Esophagus mucosa (tissue), 1 donor: ENCODE measurements around the gene TALDO1. TPM values are rescaled to one million over a fixed set of nuclear protein-coding genes. Genes with fewer than 3 reads are reported as not detected.

ENCODE experiments used
- ATAC-seq: fragments of 200-7000 bp; cut with Tn5 transposase; one replicate; pipeline ENCODE4 v1.9.1; 2020
- total RNA-seq: library from RNA; stranded (reverse); gene quantifications from one replicate; pipeline ENCODE4 v1.2.4, GENCODE V29; 2023
- donor health status: DM: yes; HTN: yes; CAD: no.

TALDO1 gene
- total RNA-seq, 1 donor from 2014 or later = 263 TPM

DNA sequence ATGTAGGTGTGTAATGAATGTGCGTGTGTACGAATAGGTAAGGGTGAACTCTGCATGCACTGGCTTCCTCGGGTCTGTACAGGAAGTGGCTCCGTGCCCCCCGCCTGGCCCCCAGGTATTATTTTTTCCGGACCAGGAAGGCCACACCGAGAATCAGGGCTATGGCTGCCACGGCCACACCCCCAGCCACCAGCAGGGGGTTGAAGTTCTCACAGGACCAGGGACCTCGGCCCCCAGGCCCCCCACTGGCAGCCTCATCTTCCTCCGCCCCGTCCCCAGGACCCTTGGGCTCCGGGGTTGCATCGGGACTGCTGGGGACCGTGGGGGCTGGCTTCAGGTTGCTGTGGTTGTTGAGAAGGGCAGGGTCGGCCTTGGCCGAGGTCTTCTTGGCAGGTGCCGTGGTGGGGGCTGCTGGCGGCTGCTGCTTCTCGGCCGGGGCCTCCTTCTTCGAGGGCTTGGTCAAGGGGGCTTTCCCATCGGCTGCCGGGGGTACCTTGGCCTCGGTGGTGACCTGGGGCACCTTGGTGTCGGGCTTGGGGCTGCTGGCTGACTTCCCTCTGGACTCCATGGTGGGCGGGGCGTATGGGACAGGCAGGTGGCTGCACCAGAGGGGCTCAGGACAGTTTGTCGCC is 40.9 kb downstream of the TALDO1 start:
- ATAC-seq = no peak

DNA sequence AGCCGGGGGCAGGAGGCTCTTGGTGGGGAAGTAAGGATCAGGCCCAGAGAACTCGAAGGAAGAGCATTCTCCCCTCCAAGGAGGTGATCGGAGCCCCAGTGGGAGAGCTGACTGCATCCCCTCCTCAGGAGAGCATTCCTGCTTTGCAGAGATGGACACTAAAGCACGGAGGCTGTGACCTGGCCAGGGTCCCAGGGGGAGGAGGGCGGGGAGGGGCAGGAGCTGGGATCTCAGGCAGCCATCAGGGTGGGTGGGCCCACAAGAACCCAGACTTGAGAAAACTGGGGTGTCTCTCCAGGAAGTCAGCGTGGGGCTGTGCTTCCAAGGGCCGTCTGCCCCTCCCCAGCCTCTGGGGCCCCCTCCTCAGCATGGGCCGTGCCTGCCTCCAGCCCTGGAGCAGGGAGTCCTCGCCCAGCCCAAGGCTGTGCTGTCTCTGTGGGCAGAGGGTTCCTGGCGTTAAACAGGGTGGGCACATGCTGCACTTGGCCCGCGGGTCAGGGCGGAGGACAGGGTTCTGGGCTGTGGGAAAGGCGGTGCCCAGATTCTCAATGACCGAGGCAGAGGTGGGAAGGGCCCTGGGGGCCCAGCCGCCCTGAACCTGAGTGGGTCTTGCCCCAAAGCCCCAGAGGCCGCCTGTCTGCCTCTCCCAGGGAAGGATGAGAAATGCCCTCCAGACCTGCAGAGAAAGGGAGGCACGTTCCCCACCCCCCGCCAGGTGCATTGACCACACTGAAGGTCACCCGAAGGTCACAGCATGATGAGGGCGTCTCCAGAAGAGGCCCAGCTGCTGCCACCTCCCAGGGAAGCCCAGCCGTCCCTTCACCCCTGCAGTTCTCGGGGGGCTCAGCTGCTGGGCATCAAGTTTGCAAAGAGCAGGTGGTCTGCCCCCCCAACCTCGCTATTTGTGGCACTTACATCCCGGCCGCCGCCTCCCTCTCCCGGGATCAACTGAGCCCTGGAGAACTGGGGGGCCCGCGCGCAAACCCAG is 42.0 kb downstream of the TALDO1 start:
- no peak for ATAC-seq

DNA sequence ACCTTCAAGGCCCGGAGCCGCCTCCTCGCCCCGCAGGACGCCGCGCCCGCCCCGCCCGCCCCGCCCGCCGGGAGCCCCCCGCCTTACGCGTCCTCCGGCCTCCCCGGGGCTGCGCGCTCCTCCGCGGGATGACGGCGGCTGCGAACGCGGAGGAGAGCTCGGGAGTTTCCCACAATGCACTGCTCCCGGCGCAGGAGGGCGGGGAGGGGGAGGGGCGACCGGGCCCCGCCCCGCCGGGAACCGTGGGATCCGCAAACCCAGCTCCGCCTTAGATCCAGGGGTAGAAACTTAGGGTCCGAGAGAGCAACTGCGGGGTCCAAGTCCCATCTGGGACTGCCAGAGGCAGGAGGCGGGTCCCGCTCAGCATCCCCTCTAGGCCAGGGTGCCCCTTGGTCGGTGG is 42.7 kb downstream of the TALDO1 start, which contains the start of gene CEND1:
TSS of gene CEND1 (minus strand) at position 148 of the 400 bp plus-strand sequence. CDS start 1,514 bp downstream, outside the sequence.
- ATAC-seq = no peak

DNA sequence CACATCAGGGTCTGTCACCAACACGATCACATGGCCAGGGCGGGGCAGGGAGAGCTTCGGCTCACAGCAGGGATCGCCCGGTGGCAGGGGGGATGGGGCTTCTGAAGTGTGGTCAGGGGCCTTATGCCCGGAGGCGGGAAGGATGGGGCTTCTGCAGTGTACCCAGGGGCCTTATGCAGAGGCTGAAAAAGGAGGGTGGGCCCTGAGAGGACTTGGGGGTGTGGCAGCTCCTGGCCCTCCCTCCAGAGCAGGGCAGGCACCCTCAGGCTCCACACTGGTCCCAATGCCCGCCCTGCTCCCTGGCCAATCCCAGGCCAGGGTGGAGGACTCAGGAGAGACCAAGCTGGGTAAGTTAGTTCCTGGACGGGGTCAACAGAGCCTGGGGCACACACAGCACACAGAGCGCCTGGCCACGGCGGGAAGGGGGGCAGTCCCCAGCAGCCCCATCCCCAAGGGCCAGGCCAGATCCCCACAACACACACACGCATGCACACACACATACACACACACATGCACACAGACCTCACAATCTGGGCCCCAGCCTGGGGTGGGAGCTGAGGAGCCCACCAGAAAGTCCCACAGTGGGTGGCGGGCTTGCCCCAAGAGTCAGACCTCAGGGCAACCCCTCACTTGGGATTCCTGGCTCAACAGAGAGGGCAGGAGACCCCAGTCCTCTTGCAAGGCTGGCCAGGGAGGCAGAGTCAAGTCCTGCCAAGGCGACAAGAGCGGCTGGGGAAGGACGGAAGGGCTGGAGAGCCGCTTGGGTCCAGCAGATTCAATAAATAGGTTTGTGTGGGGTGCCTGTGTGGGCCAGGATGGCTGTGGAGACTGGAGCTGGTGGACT is 43.7 kb downstream of the TALDO1 start:
- no peak for ATAC-seq

DNA sequence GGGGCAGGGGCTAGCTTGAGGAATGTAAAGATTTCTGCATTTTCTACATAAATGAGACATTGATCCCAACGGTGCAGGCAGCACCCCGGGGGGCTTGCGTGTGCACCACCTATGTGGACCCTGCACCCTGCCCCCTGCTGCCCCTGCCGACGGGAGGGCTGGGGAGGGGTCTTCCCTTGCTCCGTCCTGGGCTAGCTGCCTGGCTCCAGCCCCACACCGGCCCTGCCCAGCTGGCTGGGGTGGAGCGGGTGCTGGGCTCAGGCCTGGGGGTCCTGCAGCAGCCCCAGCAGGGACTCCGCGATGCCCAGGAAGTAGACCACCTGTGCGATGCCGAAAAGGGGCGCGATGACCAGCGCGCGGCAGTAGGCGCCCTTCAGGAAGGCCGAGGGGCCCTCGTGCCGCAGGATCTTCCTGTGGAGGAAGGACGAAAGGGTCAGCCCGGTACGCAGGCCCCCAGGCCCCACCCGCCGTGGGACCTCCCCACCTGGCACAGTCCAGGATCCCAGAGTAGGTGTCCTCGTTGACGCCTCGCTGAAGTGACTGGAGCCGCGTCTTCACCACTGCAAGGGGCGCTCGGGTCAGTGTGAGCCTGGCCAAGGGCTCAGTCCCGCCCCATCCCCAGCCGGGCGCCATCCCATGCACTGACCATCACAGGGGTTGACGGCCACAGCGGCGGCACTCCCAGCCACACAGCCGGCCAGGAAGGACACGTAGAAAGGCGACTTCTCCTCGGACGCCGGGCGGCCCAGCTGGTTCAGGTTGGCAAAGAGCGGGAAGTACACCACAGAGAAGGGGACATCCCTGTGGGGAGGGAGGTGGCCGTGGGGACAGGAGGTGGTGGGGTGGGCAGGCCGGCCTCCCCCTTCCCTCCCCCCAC is 44.6 kb downstream of the TALDO1 start:
- no peak for ATAC-seq

DNA sequence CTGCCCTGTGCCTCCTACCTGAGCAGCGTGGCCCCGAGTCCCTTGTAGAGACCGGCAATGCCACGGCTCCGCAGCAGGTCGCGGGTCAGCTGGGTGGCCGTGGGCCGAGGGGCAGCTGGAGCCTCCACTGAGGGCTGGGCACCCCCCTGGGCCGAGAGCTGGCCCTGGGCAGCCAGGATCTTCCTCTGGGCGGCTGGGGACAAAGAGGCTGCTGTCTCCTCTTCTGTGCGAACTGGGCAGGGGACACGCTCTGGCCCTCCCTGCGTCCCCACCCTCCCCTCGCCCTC is 45.2 kb downstream of the TALDO1 start:
- ATAC-seq = no peak

DNA sequence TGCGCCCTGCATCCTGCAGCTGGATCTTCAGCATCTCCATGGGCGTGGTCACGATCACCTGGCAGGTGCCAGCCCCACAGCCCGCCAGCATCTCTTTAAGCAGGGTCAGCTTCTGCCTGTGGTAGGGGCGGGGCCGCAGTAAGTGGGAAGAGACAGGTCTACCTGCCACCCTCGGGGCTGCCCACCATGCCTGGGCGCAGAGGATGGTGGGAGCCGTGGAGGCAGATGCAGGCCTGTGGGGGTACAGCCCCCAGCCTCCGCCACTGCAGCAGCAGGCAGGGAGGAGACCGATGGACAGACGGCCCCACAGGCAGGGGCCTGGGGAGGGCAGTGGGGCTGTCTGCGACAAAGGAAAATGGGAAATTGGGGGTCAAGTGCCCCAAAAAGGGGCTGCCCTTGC is 45.6 kb downstream of the TALDO1 start:
- ATAC-seq = no peak

DNA sequence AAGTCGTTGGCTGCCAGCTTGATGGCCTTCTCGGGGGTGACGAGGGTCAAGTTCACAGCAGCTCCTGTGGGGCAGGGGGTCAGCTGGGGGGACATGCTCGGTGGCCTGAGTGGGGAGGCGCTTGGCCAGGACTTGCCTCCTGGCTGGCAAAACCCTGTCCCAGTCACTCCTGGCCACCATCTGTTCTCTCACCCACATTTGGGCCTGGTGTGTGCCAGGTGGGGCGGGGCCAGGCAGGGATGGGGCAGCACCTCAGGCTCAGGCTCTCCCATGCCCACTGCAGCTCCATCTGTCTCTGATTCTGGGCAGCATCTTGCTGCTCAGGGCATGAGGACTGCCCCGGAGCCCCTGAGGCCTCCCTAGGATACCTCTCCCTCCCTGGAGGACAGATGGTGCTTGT is 46.3 kb downstream of the TALDO1 start:
- no peak for ATAC-seq

DNA sequence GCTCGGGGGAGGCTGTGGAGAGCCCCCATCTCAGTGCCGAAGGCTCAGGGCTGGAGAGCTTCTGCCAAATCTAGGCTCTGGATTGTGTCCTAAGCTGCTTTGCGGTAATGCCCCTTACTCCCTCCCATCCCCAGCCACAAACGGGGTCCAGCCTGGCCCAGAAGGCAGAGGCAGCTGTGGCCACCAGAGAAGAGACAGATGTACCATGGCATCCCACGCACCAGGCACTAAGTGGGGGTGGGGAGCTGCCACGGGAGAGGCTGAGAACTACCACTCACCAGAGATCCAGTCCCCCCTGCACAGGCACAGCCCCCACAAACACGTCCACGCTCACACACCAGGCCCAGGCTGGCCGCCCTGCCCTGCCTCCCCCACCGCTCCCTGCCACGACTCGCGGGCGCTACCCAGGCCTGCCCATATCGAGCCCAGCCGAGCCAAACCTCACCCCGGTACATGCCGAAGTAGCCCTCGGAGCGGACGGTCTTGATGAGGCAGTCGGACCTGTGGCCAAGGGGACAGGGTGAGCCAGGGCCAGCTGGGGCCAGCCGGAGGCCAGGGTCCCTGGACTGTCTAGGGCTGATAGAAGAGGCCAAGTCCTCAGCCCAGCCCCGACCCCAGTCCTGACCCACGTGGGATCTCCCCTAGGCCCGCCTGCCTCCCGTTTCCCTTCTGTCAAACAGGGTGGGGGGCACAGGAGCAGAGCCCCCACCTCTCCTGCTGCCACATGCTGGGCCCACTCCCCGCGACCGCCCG is 46.9 kb downstream of the TALDO1 start:
- ATAC-seq = no peak

DNA sequence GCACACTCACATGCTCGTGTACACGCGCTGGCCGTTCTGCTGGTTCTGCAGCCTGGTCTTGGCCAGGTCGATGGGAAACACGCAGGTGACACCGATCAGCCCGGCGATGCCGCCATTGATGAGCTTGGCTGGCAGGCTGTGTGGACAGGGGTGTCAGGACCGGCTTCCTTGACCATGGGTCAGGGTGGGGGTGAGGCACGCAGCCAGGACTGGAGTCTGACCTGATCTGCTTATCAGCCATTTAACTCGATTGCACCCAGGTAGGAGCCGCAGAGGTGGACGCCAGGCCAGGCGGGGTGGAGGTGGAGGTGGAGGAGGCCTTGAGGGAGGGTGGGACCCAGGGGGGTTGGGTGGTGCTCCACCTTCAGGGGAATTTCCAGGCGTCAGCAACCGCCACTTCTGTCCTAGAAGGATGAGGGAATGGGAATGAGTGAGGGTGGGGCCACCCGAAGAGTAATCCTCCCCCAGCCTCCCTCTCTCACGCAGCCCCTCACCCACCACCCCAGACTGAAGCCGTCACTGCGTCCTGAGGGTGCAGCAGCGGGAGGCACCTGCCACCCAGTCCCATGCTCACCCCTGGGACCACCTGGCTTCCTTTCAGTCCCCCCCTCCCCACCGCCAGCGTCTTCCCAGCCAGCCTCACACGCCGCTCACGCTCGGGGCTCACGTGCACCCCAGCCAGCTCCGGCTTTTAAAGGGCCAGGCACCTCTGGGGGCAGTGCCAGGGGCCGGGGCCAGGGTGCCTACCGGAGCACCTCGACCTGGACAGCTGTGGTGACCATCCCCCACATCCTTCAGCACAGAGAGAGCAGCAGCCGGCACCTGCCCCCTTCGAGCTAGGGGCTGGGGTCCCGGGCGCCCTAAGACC is 47.7 kb downstream of the TALDO1 start:
- ATAC-seq = no peak

DNA sequence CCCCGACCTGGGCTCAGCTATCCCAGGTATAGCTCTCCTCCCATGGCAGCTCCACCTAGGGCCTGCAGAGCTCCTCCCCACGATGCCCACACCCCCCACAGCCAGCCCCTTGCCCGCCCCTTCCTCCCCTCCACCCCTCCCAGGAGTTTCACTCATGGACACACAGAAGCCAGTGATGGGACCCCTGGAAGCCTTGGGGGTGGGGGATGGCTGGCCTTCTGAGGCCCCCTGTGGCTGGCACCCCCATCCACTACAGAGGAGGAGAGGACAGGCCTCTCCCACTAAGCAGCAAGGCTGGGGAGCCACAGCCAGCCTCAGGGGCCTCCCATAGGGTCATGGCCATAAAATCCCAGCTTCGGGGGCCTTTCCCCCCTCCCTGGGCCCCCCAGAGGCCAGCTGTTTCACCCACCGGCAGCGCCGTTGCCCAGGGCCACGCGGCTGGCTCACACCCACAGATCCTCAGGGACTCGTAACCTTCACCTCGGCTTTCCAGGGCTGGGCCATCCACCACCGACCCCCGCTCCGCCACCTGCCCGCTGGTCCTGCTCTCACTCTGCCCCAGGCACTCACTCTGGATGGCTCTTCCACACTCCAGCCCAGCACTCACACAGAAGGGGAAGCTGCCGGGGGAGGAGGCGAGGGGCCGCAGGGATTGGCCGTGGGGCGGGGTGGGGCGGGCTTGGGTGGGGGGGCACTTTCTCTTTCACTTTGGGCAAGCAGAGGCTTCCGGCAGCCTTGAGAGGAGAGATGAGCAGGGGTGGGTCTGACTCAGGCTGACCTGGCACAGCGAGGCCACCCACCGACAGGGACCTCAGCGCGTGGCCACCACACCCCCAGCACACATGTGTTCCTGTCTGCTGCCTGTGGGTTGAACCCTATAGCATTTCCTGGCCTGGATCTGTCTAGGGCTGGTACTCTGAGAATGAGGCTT is 48.6 kb downstream of the TALDO1 start:
- peak; percentile 21 for ATAC-seq

DNA sequence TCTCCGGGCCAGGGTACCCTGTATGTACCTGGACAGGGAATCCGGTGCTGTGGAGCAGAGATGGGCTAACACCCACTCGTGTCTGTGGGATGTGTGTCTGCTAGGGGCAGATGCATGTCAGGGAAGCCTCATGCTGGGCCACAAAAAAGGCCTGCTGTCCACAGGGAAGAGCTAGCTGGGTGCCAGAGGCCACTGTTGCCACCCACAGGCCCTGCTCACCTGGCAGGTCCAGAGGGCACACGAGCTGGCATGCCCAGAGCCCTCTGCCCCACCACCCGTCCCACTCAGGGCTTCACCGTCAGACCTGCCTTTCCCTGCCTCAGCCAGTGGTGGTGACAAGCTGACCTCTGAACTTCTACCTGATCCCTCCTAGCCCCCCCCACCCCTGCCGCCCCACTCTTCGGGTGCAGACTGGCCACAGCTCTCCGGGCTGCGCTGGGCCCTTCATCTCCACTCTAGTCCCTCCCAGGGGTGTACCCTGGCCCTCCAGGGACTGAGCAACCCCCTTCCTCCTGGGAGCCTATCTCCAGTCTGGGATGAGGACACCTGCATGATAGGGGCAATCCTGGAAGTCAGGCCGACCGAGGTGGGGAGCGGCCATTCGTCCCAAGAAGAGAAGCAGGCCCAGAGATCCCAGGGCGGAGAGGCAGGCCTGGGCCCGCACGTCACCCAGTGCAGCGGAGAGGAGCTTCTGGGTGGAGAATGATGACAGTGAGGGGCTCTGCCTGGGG is 49.5 kb downstream of the TALDO1 start:
- ATAC-seq = peak; percentile 1

DNA sequence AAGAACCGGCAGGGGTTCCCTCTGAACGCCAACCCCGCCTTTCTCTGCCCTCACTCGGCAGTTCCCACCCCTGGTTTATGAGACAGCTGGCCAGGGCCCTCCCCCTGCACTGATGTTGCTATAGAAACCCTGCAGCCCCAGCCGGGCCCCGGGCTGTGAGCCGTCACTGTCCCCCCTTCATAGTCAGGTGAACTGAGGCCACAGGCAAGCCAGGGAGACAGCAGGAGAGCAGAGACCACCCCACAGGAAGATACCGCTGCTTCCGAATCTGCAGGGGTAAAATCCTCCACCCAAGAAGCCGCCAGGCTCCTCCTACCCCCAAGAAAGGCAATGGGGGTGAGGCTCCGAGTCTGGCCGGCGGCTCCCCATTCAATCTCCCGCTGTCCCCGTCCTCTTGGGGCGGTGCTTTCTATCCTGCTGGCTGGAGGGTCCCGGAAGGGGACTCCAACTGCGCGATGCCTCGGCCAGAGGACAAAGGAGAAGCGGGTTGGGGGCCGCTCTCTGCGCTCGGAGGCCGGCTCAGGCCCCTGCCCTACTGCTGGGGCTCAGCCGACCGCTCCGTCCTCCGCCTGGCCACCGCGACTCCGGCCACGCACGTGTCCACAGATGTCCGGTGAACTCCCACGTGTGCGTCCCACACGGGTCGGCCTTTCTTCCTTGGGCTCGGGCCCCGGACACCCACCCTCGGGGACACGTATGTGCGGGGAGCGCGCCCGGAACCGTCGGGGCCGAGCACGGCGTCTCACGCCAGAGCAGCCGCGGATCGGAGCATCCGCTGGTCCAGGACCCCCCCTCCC is 50.2 kb downstream of the TALDO1 start:
- peak; percentile 30 for ATAC-seq

DNA sequence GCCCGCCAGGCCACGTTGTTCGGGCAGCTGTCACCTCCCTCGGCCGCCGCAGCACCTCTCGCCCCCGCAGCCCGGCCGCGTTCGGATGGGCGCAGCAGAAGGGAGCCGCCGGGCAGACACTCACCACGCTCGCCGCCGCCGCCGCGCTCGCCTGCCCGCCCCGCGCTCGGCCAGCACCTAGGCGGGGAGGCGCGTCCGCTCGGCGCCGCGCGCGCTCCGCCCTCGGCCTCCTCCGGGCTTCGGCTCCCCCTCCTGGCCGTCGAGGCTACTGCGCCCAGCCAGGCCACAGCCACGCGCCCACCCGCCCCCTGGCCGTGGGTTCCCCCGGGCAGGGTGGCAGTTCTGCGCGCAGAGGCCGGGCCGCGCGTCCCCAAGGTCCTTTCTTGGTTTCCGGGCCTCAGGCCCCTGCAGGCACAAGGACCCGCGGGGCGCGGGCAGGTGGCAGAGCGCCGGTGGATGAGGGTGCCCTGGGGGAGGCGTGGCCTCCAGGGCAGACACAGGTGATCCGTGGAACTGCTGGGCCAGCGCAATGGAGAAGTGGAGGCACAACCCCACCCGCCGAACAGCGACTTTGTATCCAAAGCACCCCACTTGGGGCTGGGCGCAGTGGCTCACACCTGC is 50.9 kb downstream of the TALDO1 start, which contains the start of gene SLC25A22:
TSS of gene SLC25A22 (minus strand) at position 189 of the 621 bp plus-strand sequence. CDS start 3,275 bp downstream, outside the sequence.
- ATAC-seq = peak; percentile 68

DNA sequence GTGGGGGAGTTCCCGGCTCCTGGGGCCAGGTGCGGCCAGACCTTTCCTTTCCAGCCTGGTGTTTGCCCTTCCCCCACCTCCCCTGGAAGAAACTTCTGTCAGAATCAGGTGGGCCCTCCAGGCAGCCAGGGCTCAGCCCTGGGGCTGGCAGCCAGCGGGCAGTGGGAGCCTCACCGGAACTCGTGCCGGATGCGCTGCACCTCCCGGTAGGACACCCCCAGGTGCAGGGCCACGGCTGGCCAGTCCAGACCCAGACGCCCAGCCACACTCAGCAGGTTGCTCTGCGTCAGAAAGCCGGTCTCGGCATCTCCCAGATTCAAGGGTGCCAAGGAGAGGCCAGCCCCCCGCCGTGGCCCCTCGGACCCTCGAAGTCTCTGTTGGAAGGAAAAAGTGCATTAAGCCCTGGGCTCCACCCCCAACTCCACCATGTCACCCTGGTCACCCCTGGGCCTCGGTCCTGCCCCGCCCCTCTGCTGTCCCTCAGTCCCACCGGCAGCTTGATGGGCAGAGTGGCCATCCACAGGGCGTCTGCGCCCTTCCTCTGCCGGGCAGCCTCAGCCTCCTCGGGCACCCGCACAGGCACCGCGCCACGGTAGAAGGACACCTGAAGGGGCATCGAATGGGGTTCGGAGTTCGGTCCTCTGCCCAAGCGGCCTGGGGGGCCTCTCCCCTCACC is 52.5 kb downstream of the TALDO1 start:
- no peak for ATAC-seq

DNA sequence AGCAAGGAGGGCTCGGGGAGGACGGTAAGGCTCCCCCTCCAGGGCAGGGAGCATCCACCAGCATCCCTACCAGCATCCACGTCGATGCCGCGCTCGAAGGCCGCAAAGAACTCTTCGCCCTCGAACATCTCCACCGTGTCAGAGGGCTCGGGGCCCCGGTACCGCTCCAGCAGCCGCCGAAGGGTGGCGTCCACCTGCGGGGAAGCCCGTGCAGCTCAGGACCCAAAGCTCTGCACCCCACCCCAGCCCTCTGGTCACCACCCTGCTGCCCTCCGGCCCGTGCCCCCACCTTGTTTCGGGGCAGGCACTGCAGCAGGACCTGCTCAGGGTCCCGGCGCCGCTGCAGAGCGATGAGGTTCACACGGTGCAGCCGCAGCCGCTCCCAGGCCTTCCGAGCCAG is 53.2 kb downstream of the TALDO1 start:
- no peak for ATAC-seq
